Activated CD4-positive, alpha-beta T cell treated with anti-CD3 and anti-CD28 coated beads, Interleukin-2, amount 50 U/mL, for 48 hours (primary cell): ENCODE measurements around the gene HIPK2.
"Not testable (repeated sequence)": the region's sequence is repeated elsewhere in the genome, so short reads cannot be mapped to it uniquely, and the experiment has no call there.

ENCODE experiments used
- DNase-seq, 2 experiments: peaks; one replicate each; pipeline ENCODE4 v3.0.0-alpha.2; 2020

Gene HIPK2

DNA sequence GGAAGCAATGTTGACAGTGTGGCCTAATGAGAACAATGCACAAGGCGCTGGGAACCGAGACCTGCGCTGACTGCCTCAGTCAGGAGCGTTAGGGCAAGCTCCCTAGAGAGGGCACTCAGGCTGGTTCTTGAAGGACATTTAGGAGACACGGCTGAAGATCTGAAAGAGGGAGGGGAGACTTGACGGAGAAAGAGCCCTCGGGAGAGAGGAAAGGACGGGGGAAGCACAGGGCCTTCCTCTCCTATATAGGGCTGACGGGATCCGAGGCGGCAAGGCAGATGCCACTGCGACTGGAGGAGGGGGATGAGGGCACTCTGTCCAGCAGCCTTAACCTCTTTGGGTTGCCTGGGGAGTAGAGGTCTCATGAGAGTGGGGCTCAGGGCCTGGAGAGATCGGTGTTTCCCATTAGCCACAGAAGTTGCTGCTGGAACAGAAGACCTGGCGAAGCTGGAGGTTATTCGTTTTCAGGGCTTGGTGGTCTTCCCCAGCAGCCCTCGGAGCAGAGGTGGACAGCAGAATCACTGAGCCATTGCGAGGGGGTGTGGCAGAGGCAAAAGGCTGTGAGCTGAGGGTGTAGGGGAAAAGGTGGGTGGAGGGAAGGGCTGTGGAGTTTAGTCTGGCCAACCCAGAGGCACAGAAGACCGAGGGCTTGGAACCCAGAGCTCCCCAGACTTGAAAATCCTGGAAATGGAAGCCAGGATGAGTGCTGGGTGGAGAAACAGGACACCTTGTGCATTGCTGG lies 218.3 kb downstream of the HIPK2 start:
- no peak for DNase-seq

DNA sequence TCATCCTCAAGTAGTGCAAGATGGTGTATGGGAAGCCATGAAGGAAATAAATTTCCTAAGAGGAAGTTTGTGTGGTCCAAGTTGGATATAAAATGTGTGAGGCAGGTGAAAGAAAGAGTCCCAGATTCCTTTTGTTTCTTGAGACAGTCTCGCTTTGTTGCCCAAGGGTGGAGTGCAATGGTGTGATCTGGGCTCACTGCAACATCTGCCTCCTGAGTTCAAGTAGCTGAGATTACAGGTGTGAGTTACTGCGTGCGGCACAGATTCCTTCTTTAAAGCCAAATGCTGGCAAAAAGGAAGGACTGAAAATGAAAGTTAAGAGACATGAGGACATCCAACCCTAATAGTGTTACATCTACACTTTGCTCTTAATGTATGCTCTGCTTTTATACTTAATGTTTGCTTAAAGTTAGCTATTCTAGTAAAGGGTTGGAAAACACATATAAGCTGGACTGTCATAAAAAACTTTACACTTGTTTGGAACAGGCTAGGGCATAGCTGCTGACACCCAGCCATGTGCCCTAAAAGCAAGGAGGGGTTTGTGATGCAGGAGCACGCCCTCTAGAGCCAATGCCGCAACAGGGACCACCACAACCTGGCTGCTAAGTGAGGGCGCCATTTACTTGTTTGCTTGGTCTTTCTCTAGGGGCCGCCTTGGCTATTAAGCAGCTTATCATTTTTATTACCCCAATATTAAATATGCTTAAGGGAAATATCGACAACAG lies 219.8 kb downstream of the HIPK2 start:
- no peak for DNase-seq

DNA sequence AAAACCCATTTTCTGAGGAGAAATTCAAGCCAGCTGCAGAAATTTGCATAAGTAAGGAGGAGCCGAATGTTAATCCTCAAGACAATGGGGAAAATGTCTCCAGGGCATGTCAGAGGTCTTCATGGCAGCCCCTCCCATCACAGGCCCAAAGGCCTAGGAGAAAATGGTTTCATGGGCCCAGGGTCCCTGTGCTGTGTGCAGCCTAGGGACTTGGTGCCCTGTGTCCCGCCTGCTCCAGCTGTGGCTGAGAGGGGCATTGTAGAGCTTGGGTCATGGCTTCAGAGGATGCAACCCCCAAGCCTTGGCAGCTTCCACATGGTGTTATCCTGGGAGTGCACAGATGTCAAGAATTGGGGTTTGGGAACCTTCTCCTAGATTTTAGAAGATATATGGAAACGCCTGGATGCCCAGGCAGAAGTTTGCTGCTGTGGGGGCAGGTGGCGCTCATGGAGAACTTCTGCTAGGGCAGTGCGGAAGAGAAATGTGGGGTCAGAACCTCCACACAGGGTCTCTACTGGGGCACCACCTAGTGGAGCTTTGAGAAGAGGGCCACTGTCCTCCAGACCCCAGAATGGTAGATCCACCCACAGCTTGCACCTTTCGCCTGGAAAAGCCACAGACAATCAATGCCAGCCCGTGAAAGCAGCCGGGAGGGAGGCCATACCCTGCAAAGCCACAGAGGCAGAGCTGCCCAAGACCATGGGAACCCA lies 223.7 kb downstream of the HIPK2 start:
- DNase-seq: not testable (repeated sequence)

DNA sequence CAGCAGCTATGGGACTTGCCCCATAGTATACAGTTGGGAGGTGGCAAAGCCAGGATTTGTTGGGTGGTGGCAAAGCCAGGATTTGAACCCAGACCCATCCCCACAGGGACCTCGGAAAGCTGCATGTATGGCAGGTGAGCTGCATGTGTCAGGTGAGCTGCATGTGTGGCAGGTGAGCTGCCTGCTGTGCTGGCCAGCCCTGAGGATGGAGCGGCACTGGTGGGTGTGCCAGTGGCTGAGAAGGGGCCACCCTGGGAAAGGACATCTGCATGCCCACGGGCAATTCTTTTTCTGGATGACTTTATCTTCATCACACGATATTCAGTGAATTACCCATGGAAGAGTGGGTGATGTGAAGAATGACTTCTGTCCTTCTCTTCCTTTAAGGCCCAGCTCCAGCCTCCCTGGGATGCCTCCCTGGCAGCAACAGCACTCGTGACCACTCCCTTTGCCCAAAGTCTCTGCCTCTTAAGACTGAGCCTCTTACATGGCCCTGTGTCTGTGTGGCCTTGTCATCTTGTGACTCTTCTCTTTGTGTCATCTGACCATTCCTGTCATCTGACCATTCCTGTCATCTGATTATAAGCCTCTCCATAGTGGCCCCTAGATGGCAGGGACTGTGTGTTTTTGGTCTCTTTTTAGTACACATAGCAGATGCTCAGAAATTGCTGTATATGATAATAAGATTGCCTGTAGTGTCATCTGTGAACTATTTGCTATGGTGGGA lies 229.3 kb downstream of the HIPK2 start:
- no peak for DNase-seq

DNA sequence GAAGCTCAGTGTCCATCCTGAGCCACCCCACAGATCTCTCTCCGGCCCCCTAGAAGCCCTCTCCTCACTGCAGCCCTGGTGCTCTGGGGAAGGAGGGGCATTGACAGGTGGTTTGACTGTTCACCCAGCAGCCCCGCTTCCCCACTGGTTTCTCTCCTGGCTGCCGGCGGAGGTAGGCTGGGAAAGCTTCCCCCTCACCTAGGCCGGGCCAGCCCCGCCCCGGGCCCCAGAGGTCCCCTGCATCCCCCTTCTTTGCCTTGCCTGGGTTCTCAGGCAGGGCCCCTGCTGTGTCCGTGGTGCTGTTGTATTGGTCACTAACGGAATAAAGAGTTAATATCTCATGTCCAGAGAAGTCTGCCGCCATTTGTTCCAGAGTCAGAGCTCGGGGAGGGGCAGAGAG lies 233.2 kb downstream of the HIPK2 start:
- DNase-seq: no peak

DNA sequence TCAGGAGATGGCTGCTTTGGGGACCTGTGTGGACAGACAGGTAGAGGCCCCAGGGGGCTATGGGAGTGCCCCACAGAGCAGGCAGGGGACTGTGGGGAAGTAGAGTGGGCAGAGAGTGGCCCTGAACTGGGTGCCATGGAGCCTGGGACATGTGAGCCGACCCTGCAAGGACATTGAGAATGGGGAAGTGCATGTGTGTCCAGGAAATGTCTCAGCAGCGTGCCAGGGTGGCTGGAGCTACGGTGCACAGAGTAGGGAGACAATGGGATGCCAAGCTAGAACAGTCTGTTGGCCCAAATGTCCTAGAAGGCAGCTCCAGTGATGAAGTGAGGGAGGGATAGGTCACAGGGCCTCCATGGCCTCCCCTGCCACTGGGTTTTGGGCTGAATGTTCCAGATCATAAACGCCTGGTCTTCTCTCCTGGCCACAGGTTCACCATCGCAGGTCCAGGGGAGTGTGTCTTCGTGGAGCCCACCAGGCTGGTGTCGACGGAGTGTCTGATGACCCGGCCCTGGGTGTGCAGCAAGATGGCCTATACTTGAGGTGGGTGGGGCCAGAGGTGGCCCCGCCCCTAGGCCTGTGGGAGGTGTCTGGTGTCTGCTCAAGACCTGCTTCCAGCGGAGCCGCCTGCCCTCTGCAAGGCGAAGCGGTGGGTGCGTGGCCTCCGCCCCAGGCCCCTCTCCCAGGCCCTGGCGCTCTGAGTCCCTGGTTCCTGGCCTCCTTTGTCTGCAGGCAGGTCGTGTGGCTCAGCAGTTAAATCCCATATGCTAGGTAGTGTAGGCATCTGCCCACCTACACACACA lies 233.8 kb downstream of the HIPK2 start:
- DNase-seq: no peak

DNA sequence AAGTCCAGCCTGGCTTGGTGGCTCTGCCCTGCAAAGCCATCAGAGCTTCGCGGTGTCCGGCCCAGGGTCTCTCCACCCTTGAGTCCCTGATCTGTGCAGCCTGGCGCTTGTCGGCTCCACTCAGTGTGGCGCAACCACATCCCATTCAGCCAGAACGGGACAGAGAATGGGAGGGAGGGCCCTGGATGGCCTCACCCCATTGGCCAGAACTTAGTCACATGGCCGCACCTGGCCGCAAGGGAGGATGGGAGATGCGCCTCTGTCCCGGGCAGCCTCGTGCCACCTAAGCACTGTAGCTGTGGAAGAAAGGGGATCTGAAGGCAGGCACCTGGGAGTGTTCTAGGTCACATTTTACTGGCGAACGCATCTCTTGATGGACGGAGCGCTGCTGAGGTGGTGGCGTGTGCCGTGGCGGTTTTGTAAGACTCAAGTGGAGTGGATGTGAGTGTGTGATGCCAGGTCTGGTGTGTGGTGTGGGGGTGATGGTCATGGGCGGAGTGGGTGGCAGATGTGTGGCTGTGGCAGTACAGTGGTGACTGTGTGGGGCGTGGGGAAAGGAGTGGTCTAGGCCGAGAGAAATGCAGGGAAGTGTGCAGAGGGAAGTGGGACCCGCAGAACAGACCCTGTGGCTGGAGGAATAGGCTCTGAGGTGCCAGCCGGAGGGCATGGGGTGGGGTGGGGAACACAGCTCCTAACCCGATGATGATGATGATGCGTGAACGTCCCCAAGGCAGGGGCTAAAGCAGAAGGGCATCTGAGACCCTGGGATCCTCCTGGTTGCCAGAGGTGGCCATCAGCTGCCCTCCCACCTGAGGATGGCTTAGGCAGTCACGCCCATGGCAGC lies 235.3 kb downstream of the HIPK2 start:
- DNase-seq: no peak

DNA sequence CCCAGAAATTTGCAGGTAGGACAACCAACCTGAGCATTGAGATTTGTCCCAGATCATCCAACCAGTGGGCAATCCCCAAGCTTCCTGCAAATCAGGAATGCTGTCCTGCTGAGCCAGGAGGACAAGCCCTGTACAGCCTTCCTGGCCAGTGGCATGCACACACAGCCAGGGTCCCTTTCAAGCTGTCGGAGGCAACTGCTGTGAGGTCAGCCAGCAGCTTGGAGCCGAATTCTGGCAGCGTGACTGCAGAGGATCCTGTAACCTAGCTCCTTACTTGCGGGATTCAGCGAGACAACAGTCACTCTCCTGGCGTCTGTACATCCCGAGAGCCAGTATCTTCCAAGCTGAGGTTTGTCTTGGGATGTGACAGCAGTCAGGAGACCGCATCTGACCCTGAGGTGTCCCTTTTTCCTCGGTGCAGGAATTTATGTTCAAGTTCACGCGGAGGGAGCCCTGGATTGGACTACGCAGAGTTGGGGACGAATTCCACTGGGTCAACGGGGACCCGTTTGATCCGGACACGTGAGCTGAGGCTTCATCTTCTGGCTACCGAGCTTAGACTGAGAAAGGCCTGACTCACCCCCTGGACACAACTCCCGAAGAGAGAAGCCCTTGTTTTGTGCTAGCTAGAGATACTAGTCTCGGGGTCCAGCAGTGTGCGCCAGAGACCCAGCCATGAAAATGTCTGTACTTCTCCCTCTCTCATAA lies 236.0 kb downstream of the HIPK2 start:
- no peak for DNase-seq

DNA sequence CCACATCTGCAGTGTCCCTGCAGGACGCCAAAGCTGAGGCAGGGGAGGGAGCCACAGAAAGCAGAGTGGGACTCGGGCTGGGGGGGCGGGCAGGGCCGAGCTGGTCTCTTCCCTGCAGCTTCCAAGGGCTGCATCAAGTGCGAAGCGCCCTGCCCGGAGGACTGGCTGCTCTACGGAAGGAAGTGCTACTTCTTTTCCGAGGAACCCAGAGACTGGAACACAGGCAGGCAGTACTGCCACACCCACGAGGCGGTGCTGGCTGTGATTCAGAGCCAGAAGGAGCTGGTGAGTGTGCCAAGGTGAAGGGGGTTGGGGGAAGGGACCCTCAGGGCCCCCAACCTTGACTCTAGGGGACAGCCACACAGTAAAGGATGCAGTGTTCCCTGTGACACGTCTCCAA lies 237.6 kb downstream of the HIPK2 start:
- no peak for DNase-seq

DNA sequence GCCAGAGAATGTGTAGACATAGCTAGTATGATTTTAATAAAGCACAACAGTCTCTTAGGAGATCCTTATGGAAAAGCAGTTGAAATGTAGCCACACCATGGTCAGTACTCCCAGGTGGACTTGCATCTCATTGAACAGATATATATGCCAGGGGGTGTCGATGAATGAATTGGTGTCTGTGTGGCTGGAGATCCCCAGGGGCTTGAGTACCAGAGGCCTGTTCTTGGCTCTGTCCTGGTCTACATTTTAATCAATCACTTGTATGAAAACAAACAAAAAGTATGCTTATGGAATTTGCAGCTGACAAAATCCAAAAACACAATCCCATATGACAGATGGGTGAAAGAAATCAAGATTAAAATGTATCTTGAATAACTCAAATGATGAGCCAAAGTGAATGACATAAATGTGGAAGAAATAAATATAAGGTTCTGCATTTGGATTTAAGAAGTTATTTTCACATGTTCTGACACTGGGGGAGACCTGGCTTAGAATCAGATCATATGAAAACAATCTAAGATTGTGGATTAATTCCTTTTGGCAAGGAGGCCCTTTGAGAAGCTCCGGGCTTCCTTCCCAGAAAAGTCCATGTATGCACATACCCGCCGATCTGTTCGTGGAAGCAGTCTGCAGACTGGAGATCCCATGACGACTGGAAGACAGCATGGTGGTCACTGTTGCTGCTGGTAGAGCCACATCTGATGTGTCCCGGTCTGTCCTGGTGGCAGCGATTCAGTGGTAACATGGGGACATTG lies 238.7 kb downstream of the HIPK2 start:
- DNase-seq: no peak

DNA sequence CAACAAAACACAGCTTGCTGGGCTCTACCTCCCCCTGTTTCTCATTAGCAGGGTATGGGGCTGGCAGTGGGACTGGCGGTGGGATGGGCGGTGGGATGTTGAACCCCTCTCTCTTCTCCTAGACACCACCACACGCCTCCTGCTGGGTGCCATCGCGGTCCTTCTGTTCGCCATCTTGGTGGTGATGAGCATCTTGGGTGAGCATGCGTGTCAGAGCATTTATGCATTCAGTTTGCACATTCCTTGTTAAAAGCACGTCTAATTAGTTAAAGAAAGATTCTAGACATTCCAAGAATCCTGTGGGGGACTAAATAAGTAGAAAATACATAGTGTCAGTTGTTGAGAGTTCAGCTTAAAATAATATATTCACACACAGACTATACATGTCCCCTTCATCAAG lies 241.6 kb downstream of the HIPK2 start:
- no peak for DNase-seq

DNA sequence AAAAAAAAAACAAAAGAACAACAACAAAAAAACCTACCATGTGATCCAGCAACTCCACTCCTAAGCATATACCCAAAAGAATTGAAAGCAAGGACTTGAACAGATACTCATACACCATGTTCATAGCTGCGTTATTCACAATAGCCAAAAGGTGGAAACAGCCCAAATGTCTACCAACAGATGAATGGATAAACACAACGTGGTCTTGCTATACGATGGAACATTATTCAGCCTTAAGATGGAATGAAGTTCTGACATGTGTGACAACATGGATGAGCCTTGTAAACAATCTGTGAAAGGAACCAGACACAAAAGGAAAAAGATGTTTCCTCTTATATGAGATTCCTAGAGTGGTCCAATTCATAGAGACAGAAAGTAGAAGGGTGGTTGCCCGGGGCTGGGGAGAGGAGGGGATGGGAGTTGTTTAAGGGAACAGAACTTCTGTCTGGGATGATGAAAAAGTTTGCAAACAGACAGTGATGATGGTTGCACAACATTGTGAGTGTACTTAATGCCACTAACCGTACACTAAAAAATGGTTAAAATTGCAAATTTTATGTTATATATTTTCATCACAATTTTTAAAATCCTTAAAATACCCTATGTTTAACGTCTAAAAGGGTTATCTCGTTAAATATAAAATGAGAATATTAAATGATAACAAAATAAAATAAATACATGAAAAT lies 242.7 kb downstream of the HIPK2 start:
- DNase-seq: no peak

DNA sequence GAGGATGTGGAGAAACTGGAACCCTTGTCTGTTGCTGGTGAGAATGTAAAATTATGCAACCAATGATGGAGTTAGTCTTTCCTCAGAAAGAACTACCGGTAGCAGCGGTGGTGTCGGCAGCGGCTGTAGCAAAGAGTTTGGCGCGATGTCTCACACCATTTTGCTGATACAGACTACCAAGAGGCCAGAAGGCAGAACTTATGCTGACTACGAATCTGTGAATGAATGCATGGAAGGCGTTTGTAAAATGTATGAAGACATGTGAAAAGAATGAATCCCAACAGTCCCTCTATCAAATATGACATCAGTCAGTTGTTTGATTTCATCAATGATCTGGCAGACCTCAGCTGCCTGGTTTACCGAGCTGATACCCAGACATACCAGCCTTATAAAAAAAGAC lies 243.7 kb downstream of the HIPK2 start:
- no peak for DNase-seq

DNA sequence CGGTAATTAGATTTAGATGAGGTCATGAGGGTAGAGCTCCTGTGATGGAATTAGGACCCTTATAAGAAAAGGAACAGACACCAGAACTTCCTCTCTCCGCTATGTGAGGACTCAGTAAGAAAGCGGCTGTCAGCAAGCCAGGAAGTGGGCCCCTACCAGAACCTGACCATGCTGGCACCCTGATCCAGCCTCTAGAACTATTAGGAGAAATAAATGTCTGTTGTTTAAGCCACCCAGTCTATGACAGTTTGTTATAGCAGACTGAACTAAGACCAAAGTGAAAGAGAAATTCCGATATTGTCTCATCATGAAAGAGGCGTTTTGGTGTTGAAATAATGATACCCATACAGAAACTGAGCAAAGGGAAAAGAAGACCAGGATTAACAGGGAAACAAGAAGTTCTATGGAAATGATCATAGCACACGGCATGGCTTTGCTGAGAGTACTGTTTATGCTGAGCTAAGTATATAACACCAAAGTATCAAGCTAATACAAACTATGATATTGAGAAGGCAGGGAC lies 245.1 kb downstream of the HIPK2 start:
- DNase-seq: no peak

DNA sequence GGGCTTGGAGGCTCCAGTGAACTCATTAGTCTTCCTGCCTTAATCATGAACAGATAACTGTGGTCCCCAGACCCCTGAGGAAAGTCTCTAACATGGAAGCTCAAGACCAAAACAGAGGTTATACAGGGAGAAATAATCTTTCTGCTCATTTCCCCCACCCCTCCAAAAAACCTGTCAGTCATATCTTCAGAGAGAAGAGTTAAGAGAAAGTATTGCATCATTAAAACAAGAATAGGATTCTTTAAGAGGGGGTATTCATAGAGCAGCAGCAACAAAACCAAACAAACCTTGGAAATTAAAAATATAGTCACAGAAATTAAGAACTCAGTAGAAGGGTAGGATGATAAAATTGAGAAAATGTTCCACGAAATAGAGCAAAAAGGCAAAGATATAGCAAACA lies 246.7 kb downstream of the HIPK2 start:
- DNase-seq: no peak

DNA sequence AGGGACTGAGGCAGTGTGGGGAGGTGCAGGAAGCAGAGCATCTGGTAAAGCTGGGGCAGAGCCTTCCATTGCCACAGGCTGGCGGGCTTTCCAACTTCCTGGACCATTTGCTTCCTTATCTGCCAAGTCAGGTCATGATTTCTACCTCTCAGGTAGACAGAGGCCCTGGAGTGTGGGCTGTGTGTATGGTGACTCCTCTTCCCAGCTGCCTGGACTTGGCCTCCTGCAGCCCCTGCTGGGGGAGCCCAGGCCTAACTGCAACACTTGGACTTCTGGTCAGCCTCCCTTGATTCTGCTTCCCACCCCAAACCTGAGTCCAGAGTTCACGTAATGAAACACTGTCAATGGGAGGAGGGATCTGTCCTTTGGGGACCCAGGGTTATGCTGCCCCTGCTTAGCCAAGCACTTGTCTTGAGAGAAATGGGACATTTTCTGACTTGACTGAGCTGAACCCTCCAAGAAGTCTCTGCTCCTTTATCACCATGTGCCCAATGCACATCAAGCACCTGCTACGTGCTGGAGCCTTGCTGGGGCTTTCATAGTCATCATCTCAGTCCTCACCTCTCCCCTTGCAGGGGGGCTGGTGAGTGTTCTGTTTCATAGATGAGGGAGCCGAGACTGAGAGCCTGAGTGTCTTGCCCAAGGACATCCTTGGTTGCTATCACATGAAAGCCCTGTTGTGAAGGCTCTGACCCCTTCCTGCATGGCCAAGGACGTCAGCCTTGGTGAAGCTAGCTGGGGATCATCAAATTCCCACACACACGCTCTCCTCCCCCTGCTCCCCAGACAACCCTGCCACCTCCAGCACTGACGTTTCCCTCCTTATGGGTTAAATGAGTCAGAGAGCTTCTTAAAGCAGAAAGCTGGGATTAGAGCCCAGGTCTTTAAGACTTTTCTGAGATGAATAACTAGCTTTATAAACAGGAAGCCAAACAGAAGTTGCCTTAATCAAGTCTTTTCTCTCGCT lies 250.9 kb downstream of the HIPK2 start:
- no peak for DNase-seq

DNA sequence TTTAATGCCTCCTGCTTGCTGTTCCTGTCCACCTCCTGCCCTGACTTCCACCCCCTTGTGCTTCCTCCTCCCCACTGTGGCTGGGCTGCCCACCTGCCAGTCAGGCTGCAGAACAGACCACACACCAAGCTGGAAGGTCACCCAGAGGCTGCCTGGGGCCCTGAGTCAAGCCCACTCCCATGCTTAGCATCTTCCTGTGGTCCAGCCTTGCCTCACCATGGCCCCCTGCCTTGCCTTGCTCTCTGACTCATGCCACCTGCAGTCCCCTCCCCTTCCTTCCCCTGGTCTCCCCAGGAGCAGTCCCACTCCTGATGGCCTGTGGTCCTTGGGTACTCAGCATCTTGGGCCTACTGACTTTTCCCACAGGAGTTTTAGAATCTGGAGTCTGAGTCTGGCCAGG lies 252.0 kb downstream of the HIPK2 start:
- no peak for DNase-seq

DNA sequence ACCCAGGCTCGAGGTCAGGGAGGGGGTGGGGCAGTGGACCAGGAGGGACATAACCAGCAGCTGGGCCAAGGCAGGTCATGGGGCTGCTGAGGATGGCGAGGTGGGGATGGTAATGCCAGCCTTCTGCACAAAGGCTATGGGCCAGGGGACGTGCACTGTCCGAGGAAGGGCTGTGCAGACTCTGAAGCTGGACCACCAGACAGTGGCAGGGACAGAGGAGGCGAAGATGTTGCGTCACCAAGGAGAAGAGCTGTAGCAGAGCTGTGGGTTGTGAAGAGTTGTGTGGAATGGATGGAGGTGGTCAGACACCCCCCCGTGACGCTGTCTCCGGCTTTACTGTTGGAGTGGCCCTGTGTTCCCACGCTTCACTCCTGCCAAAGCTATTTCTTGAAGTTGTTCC lies 252.6 kb downstream of the HIPK2 start:
- DNase-seq: no peak
